K562 (cell line): ENCODE measurements around the gene ZFP36. TPM values are rescaled to one million over a fixed set of nuclear protein-coding genes. Genes with fewer than 3 reads are reported as not detected.

Experiments used
- CHD7 ChIP-seq: fragments of 200-600 bp; sonication (generic); IDR thresholded peaks from one replicate; pipeline ENCODE4 v1.6.1; 2012; ENCODE audit warnings: mild to moderate bottlenecking, low read depth, low read length, inconsistent platforms
- HEY1 ChIP-seq: fragments of 250-450 bp; sonication (Bioruptor Pico); IDR thresholded peaks from 2 replicates; pipeline ENCODE4 v1.5.0; 2020; ENCODE audit warnings: mild to moderate bottlenecking, moderate library complexity, borderline replicate concordance
- KLF6 ChIP-seq: fragments of 250-450 bp; sonication (Bioruptor Pico); IDR thresholded peaks from 2 replicates; pipeline ENCODE4 v1.4.0; 2020; ENCODE audit warnings: mild to moderate bottlenecking, moderate library complexity, borderline replicate concordance
- NFE2 ChIP-seq: IDR thresholded peaks from 2 replicates; pipeline ENCODE4 v1.6.1; 2014; ENCODE audit warnings: antibody characterized with exemption, low read depth
- RBFOX2 ChIP-seq: fragments of 200-400 bp; formaldehyde crosslinking; IDR thresholded peaks from 2 replicates; pipeline ENCODE4 v1.6.1; 2017; ENCODE audit warnings: low read depth, mild to moderate bottlenecking, low read length, moderate library complexity
- RUNX1 ChIP-seq: sonication (generic); IDR thresholded peaks from 2 replicates; pipeline ENCODE4 v1.6.1; 2016; ENCODE audit warnings: antibody characterized with exemption, low read depth
- ZKSCAN1 ChIP-seq: fragments of 150-350 bp; IDR thresholded peaks from 2 replicates; pipeline ENCODE4 v1.6.1; 2016; ENCODE audit warnings: low read depth, low read length
- polyA plus RNA-seq, 8 experiments: library from polyadenylated mRNA; depleted of rRNA in 4 of 8; stranded (reverse) in 5 of 8; unstranded in 3 of 8; fragments of >200 nt; fragmentation: Nextera tagmentation in 2 of 8; fragmentation: Illumina TruSeq in 1 of 8; extraction: Ambion mirVana in 2 of 8; extraction: Trizol in 1 of 8; gene quantifications; 2 replicates each; pipeline versions ENCODE4 v1.2.1 to v1.2.3, GENCODE V29; 2011 to 2014; ENCODE audit warnings: inconsistent platforms in 1 of 8, missing spikeins in 1 of 8
- total RNA-seq, 7 experiments: library from RNA; depleted of rRNA in 6 of 7; stranded (reverse); fragments of >200 nt in 6 of 7; fragmentation: Illumina TruSeq in 2 of 7; extraction: Trizol in 2 of 7; gene quantifications; 2 replicates each; pipeline versions ENCODE4 v1.2.1 to v1.2.3, GENCODE V29; 2011 to 2021; ENCODE audit warnings: low replicate concordance in 1 of 7
- TF ChIP-seq, protein P1 (sequence below): sonication (generic); formaldehyde crosslinking; IDR thresholded peaks from 2 replicates; pipeline ENCODE4 v1.8.0; 2022; ENCODE audit warnings: missing genetic modification reagents, mild to moderate bottlenecking, borderline replicate concordance
- TF ChIP-seq, protein P2 (sequence below), 3 experiments: IDR thresholded peaks in 2 of 3; conservative IDR thresholded peaks in 1 of 3; 2 replicates each; pipeline ENCODE4 v1.5.1; 2011 to 2012; ENCODE audit warnings: low read length in 3 of 3, mild to moderate bottlenecking in 3 of 3, control low read depth in 2 of 3, improper control_type of control experiment in 1 of 3, inconsistent platforms in 1 of 3, low read depth in 1 of 3, mixed read lengths in 1 of 3, moderate library complexity in 1 of 3; ENCODE audit not compliant: insufficient read depth in 2 of 3

ZFP36 gene
- total and polyA plus RNA-seq, 9 of the 15 experiments (the other 6 are each of a cell fraction or from before 2014, with no cell fraction given) = 1.0 to 20.1 (median 3.5) TPM

GRCh38 chr19:39397360-39398296 is 9.0 kb upstream of the ZFP36 start (continued):
- TF ChIP-seq, protein P1, sequence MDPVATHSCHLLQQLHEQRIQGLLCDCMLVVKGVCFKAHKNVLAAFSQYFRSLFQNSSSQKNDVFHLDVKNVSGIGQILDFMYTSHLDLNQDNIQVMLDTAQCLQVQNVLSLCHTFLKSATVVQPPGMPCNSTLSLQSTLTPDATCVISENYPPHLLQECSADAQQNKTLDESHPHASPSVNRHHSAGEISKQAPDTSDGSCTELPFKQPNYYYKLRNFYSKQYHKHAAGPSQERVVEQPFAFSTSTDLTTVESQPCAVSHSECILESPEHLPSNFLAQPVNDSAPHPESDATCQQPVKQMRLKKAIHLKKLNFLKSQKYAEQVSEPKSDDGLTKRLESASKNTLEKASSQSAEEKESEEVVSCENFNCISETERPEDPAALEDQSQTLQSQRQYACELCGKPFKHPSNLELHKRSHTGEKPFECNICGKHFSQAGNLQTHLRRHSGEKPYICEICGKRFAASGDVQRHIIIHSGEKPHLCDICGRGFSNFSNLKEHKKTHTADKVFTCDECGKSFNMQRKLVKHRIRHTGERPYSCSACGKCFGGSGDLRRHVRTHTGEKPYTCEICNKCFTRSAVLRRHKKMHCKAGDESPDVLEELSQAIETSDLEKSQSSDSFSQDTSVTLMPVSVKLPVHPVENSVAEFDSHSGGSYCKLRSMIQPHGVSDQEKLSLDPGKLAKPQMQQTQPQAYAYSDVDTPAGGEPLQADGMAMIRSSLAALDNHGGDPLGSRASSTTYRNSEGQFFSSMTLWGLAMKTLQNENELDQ (CRISPR knock-in tag) = no peak
- TF ChIP-seq KLF6 (CRISPR knock-in tag) (no peak), HEY1 (CRISPR knock-in tag) (no peak), RUNX1 (no peak), NFE2 (0 out of 2 replicates have a peak, but pooled peaks have one; percentile 10), CHD7 (no peak), RBFOX2 (peak; percentile 65), ZKSCAN1 (peak; percentile 48; the same call in 1 of the 2 replicates)
- TF ChIP-seq, protein P2, sequence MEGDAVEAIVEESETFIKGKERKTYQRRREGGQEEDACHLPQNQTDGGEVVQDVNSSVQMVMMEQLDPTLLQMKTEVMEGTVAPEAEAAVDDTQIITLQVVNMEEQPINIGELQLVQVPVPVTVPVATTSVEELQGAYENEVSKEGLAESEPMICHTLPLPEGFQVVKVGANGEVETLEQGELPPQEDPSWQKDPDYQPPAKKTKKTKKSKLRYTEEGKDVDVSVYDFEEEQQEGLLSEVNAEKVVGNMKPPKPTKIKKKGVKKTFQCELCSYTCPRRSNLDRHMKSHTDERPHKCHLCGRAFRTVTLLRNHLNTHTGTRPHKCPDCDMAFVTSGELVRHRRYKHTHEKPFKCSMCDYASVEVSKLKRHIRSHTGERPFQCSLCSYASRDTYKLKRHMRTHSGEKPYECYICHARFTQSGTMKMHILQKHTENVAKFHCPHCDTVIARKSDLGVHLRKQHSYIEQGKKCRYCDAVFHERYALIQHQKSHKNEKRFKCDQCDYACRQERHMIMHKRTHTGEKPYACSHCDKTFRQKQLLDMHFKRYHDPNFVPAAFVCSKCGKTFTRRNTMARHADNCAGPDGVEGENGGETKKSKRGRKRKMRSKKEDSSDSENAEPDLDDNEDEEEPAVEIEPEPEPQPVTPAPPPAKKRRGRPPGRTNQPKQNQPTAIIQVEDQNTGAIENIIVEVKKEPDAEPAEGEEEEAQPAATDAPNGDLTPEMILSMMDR (IDR thresholded peaks at IDR 0.05 in 2 of 3, conservative IDR thresholded peaks at IDR 0.05 in 1 of 3; ENCODE audit: insufficient read depth in 2 of 3, low read depth in 1 of 3, low read length in 3 of 3) = peak; percentile 96
